ENCODE data around the gene ADORA2B.
"Not testable (repeated sequence)": the region's sequence is repeated elsewhere in the genome, so short reads cannot be mapped to it uniquely, and the experiment has no call there.

ADORA2B gene

GRCh38 chr17:15944759-15945526 is at the start of gene ADORA2B:
ADORA2B (plus strand) TSS chr17:15945130; CDS start chr17:15945249, 119 bp downstream.
- DNase-seq (ENCODE audit: low read depth), result no peak

GRCh38 chr17:15896277-15896676 is 48.7 kb upstream of the ADORA2B start:
- DNase-seq (ENCODE audit: low read depth), result no peak

- no peak for DNase-seq (ENCODE audit: low read depth)
These were observed 48.1 kb upstream of the ADORA2B start for GRCh38 chr17:15896834-15897233.

DNA sequence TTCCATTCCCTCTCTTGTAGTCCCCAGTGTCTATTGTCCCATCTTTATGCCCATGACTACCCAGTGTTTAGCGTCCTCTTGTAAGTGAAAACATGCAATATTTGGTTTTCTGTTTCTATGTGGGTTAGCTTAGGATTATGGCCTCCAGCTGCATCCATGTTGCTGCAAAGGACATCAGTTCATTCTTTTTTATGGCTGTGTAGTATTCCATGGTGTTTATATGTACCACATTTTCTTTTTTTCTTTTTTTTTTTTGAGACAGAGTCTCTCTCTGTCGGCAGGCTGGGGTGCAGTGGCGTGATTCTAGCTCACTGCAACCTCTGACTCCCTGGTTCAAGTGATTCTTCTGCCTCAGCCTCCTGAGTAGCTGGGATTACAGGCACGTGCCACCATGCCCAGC is 45.3 kb upstream of the ADORA2B start:
- DNase-seq (ENCODE audit: low read depth), result not testable (repeated sequence)

GRCh38 chr17:15900871-15901270 is 44.1 kb upstream of the ADORA2B start:
- no peak for DNase-seq (ENCODE audit: low read depth)

GRCh38 chr17:15905236-15905635 is 39.7 kb upstream of the ADORA2B start:
- DNase-seq (ENCODE audit: low read depth), result not testable (repeated sequence)

DNA sequence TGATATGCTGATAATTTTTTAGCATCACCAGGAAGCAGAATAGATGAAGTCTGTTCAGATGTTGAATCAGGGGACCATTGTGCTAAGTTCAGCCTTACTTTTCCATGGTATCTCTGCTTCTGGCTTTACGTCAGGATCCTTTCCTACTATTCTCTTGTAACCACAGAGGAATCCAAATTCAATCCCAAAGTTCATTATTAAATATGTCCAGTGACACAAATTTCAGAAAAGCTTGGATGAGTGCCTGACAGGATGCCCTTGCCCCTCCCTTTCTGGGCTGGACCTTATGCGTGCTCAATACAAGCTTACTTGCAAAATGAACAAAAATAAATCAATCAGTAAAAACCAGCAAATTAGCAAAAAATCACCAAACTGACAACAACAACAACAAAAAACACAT is 37.6 kb upstream of the ADORA2B start:
- DNase-seq (ENCODE audit: low read depth), result no peak

DNA sequence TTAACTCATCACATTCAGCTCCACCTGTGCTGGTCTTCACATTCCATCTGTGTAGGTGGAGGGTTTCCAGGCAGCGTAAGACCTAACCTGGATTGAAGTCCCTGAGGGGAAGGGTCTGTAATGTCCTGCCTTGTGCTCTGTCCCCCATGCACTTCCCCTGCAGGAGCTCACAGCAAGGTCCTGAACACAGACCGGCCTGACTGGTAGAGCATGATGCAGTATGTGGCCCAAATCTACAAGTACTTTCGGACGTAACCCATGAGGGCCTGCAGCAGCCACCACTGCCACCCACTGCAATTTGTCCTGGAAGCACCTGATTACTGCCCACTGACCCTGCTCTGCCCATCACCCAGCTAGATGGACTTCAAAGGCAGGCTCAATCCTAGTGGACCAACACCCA is 36.6 kb upstream of the ADORA2B start:
- DNase-seq (ENCODE audit: low read depth), result no peak

GRCh38 chr17:15909481-15909991 is 35.4 kb upstream of the ADORA2B start:
- DNase-seq (ENCODE audit: low read depth), result no peak

DNA sequence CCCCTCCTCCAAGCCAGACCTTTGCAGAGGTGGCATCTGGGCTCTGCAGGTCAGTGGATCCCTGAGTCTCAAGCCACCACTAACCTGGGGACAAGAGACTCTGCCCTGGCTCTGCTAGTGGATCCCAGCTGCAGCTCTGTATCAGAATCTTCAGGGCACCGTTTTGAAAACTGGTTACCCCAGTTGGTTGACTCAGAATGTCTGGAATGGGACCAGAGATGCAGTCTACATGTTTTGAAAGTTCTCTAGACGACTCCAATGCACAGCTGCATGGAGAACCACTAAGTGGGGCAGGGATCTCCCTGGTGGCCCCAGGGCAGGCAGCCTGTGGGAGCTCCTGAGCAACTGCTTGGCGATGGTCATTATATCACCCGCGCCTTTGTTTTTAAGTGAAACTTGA is 34.1 kb upstream of the ADORA2B start:
- no peak for DNase-seq (ENCODE audit: low read depth)

DNA sequence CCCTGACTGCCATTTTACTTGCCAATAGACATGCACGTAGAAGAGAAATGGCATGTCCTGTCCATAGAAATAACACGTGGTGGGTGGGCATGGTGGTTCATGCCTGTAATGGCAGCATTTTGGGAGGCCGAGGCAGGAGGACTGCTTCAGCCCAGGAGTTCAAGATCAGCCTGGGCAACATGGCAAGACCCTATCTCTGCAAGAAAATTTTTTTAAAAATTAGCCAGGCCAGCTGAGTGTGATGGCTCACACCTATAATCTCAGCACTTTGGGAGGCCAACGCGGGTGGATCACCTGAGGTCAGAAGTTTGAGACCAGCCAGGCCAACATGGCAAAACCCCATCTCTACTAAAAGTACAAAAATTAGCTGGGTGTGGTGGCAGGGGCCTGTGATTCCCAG is 33.2 kb upstream of the ADORA2B start:
- not testable (repeated sequence) for DNase-seq (ENCODE audit: low read depth)

DNA sequence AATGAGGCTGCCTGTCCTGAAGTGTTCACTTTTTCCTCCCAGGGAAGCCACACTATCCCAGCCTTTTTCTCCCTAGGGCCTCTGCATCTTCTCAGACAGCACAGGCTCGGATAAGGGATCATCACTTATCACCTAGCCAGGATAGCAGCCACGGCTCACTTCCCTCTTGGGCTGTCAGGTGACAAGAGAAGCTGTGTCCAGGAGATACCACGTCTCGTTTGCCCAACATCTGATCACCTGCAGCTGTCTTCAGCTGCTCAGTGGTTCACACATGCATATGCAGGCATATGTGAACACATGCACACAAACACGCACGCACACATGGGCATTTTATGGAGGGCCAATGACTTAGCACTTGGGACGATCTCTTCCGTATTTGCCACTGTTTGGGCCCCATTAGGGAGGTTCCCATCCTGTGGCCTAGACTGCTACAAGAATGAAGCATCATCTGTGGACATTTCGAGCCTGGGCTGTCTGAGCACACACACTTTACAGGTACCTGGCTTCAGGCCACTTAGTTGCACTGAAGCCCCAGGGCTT is 32.4 kb upstream of the ADORA2B start:
- no peak for DNase-seq (ENCODE audit: low read depth)

GRCh38 chr17:15913826-15914225 is 31.1 kb upstream of the ADORA2B start:
- no peak for DNase-seq (ENCODE audit: low read depth)

DNA sequence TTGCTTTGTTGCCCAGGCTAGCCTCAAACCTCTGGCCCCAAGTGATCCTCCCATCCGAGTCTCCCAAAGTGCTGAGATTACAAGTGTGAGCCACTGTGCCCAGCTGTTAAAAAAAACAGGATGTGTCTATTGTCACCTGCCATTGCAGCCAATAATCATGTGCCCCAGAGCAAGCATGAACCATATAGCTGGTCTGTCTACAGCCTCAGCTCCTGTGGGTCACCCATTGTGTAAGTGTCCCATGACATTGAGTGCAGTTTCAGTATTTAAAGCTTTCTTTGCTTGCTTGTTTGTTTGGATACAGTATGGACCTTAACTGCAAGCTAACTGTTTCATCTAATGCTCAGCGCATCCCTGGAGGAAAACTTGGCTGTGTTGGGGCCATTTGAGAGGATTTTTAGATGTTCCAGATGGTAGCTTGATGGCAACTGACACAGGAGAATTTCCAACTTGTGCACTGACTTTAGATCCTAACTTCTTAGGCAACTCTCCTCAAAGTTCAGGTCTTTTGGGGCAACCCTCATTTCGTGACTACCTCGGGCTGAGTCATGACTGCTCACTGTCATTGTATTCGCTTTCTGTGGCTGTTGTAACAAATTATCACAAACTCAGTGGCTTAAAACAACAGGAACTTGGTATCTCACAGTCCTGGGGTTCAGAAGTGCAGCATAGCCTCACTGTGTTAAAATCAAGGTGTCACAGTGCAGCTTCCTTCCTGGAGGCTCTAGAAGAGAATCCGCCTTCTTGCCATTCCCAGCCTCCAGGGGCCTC is 30.3 kb upstream of the ADORA2B start:
- peak; percentile 47 for DNase-seq (ENCODE audit: low read depth)

GRCh38 chr17:15915961-15916360 is 29.0 kb upstream of the ADORA2B start:
- no peak for DNase-seq (ENCODE audit: low read depth)

GRCh38 chr17:15917021-15917437 is 27.9 kb upstream of the ADORA2B start:
- no peak for DNase-seq (ENCODE audit: low read depth)

- DNase-seq (ENCODE audit: low read depth), result no peak
These were observed 27.4 kb upstream of the ADORA2B start for GRCh38 chr17:15917438-15918027.

DNA sequence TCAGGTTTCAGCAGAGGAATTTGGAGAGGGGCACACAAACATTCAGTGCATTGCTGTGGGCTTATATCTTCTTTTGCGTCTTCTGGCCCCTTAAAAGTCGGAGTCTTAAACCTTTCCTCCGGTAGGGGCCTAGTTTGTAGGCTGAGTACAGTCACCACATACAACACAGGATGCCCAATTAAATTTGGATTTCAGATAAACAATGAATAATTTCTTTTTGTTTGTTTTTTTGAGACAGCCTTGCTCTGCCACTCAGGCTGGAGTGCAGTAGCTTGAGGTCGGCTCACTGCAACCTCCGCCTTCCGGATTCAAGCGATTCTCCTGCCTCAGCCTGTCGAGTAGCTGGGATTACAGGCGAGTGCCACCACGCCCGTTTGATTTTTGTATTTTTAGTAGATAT is 26.7 kb upstream of the ADORA2B start:
- DNase-seq (ENCODE audit: low read depth), result no peak

DNA sequence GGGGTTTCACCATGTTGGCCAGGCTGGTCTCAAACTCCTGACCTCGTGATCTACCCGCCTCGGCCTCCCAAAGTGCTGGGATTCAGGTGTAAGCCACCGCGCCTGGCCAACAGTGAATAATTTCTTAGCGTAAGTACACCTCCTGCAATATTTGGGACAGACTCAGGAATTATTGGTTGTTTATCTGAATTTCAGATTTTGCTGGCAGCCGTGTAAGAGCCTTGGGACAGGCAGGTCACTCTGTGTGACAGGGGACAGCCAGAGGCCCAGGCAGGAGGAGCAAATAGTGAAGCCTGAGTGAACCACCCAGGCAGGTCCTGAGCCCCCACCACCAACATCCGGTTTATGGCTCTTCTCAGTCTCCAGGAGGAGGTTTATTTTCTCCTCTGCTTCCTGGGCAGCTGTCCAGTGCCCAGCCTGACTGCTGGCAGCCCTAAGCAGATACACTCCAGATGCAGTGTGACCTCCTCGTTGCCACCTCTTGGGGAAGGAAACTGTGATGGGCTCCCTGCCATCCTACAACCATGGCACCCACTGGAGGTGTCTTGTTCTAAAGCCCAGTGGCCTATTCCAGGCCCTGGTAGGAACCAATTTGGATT is 26.2 kb upstream of the ADORA2B start:
- DNase-seq (ENCODE audit: low read depth), result no peak

- no peak for DNase-seq (ENCODE audit: low read depth)
These were observed 25.5 kb upstream of the ADORA2B start for GRCh38 chr17:15919466-15919865.

DNA sequence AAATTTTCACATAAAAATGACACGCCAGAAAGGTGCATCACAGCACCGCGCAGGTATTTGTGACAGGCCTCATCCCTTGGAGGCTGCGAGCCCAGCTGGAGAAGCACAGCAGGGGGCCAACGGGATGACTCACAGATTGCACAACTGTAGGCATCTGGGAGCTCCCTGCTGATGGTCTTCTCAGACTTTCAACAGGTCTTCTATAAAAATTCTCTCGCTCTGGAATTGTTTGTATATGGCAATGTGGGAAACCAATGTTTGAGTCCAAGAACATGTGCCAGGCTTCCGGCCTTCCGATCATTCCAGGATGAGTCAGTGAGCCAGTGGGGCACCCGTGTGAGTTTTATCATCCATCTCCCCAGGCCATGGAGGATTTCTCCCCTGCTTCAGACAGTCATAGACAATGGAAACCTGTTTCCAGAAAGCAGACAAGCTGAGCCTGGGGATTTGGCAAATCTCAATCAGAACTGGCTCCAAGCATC is 24.1 kb upstream of the ADORA2B start:
- peak; percentile 95 for DNase-seq (ENCODE audit: low read depth)

GRCh38 chr17:15921640-15922039 is 23.3 kb upstream of the ADORA2B start:
- no peak for DNase-seq (ENCODE audit: low read depth)
